NCI-H1930 (cell line): Measurements from ENCODE around the gene FHIT.
A peak's percentile ranks its signal among the peaks of the same experiment; 100 is the strongest.
"Not testable (repeated sequence)": the region's sequence is repeated elsewhere in the genome, so short reads cannot be mapped to it uniquely, and the experiment has no call there.

Experiments
- DNase-seq, 2 experiments: peaks; one replicate each; lab custom pipeline; 2025; lab: John Stamatoyannopoulos, UW

Gene FHIT

GRCh38 chr3:60703956-60704736 lies 547.1 kb downstream of the FHIT start:
- no peak for DNase-seq

- no peak for DNase-seq
These were observed 548.2 kb downstream of the FHIT start for GRCh38 chr3:60703008-60703407.

GRCh38 chr3:60698117-60698516 lies 553.1 kb downstream of the FHIT start:
- peak in 1 of 2 experiments; percentile 39 for DNase-seq

GRCh38 chr3:60697132-60697531 lies 554.1 kb downstream of the FHIT start:
- no peak for DNase-seq

- DNase-seq = no peak
These were observed 554.7 kb downstream of the FHIT start for GRCh38 chr3:60696428-60697125.

GRCh38 chr3:60675424-60675823 lies 575.8 kb downstream of the FHIT start:
- DNase-seq = no peak

GRCh38 chr3:60674870-60675269 lies 576.4 kb downstream of the FHIT start:
- DNase-seq = no peak

- DNase-seq = no peak
These were observed 578.1 kb downstream of the FHIT start for GRCh38 chr3:60673123-60673522.

- DNase-seq = not testable (repeated sequence)
These were observed 578.9 kb downstream of the FHIT start for GRCh38 chr3:60672337-60672736.

GRCh38 chr3:60669636-60670035 lies 581.6 kb downstream of the FHIT start:
- no peak for DNase-seq

- DNase-seq = no peak
These were observed 591.2 kb downstream of the FHIT start for GRCh38 chr3:60660026-60660425.

- no peak for DNase-seq
These were observed 592.2 kb downstream of the FHIT start for GRCh38 chr3:60659098-60659497.

- DNase-seq = no peak
These were observed 593.3 kb downstream of the FHIT start for GRCh38 chr3:60657972-60658371.

GRCh38 chr3:60652829-60653228 lies 598.4 kb downstream of the FHIT start:
- no peak for DNase-seq

- DNase-seq = no peak
These were observed 599.5 kb downstream of the FHIT start for GRCh38 chr3:60651799-60652198.

GRCh38 chr3:60650171-60650570 lies 601.1 kb downstream of the FHIT start:
- no peak for DNase-seq

GRCh38 chr3:60645801-60646200 lies 605.5 kb downstream of the FHIT start:
- no peak for DNase-seq

- no peak for DNase-seq
These were observed 607.4 kb downstream of the FHIT start for GRCh38 chr3:60643831-60644230.

- DNase-seq = no peak
These were observed 609.9 kb downstream of the FHIT start for GRCh38 chr3:60641354-60641753.

- DNase-seq = no peak
These were observed 614.4 kb downstream of the FHIT start for GRCh38 chr3:60636846-60637245.

GRCh38 chr3:60633644-60634043 lies 617.6 kb downstream of the FHIT start:
- no peak for DNase-seq

GRCh38 chr3:60631509-60631908 lies 619.7 kb downstream of the FHIT start:
- DNase-seq = no peak

GRCh38 chr3:60630953-60631352 lies 620.3 kb downstream of the FHIT start:
- no peak for DNase-seq

- no peak for DNase-seq
These were observed 621.4 kb downstream of the FHIT start for GRCh38 chr3:60629816-60630215.
